ENCODE results near the gene COPE. TPM values are rescaled to one million over a fixed set of nuclear protein-coding genes. Genes with fewer than 3 reads are reported as not detected.

The COPE gene
- total and polyA plus RNA-seq, 8 donors, result 81.1 to 226 (median 103) TPM

GRCh38 chr19:18951721-18952281, 32.6 kb upstream of the COPE start:
- no peak for ATAC-seq

GRCh38 chr19:18949858-18950257, 30.7 kb upstream of the COPE start:
- TF ChIP-seq CTCF (IDR thresholded peaks at IDR 0.05), result no peak
- ATAC-seq (no peak), DNase-seq (no peak)
- no peak overlapping the region for H3K4me3 ChIP-seq
- no peaks in the 10 kb centered on the region for H3K9me3 ChIP-seq
- H3K27ac ChIP-seq, result no peak overlapping the region
- H3K27me3 ChIP-seq, result no peaks in the 10 kb centered on the region
- intact Hi-C loops (cut with DNase I), result no loop called here
- no peaks in the 10 kb centered on the region for H3K4me1 ChIP-seq
- H3K36me3 ChIP-seq, result no peaks in the 10 kb centered on the region

More at GRCh38 chr19:18951721-18952281, 32.6 kb upstream of the COPE start:
- no peaks in the 10 kb centered on the region for H3K36me3 ChIP-seq
- no peak for DNase-seq
- no peak overlapping the region for H3K27ac ChIP-seq
- intact Hi-C loops (cut with DNase I), result no loop called here
- H3K27me3 ChIP-seq, result no peaks in the 10 kb centered on the region
- no peak for TF ChIP-seq CTCF (IDR thresholded peaks at IDR 0.05)
- no peak overlapping the region for H3K4me3 ChIP-seq
- H3K9me3 ChIP-seq, result no peaks in the 10 kb centered on the region
- no peaks in the 10 kb centered on the region for H3K4me1 ChIP-seq

GRCh38 chr19:18948976-18949356, 29.8 kb upstream of the COPE start:
- intact Hi-C loops (cut with DNase I), result no loop called here
- Histone ChIP-seq H3K9me3 (no peaks in the 10 kb centered on the region), H3K4me1 (no peaks in the 10 kb centered on the region), H3K27me3 (no peaks in the 10 kb centered on the region), H3K4me3 (no peak overlapping the region), H3K36me3 (no peaks in the 10 kb centered on the region), H3K27ac (no peak overlapping the region)
- no peak for TF ChIP-seq CTCF (IDR thresholded peaks at IDR 0.05)
- ATAC-seq (no peak), DNase-seq (no peak)

- H3K4me1 ChIP-seq, result no peaks in the 10 kb centered on the region
- no peak for ATAC-seq
- H3K9me3 ChIP-seq, result no peaks in the 10 kb centered on the region
- H3K27me3 ChIP-seq, result no peaks in the 10 kb centered on the region
- TF ChIP-seq CTCF (IDR thresholded peaks at IDR 0.05), result no peak
- no peak overlapping the region for H3K27ac ChIP-seq
- H3K4me3 ChIP-seq, result no peak overlapping the region
- DNase-seq, result no peak
- intact Hi-C loops (cut with DNase I), result no loop called here
- H3K36me3 ChIP-seq, result no peaks in the 10 kb centered on the region
Measured at GRCh38 chr19:18948075-18948975, 29.1 kb upstream of the COPE start.

GRCh38 chr19:18946918-18947317, 27.7 kb upstream of the COPE start:
- ATAC-seq (no peak), DNase-seq (no peak)
- no peaks in the 10 kb centered on the region for H3K36me3 ChIP-seq
- no peak overlapping the region for H3K27ac ChIP-seq
- intact Hi-C loops (cut with DNase I), result no loop called here
- no peak overlapping the region for H3K4me3 ChIP-seq
- no peaks in the 10 kb centered on the region for H3K4me1 ChIP-seq
- H3K9me3 ChIP-seq, result no peaks in the 10 kb centered on the region
- no peaks in the 10 kb centered on the region for H3K27me3 ChIP-seq
- TF ChIP-seq CTCF (IDR thresholded peaks at IDR 0.05), result no peak

All from left lung (tissue), 10 donors.